NB4 (cell line): ENCODE results near the gene SIGLEC11.

Source experiments
- DNase-seq: peaks from one replicate; pipeline ENCODE4 v3.0.0; 2010; ENCODE audit warnings: low read depth
- H3K4me3 ChIP-seq: one replicate; pipeline ENCODE4 v1.5.1; 2011; ENCODE audit warnings: mild to moderate bottlenecking, low read depth, low read length, moderate library complexity
- MYC ChIP-seq: IDR thresholded peaks from 2 replicates; pipeline ENCODE4 v1.6.1; 2011; ENCODE audit warnings: low read depth, low read length
- POLR2A ChIP-seq: IDR thresholded peaks from 2 replicates; pipeline ENCODE4 v1.6.1; 2011; ENCODE audit warnings: mild to moderate bottlenecking; ENCODE audit not compliant: insufficient read length; ENCODE audit errors: extremely low read depth
- TF ChIP-seq, protein P1 (sequence below): IDR thresholded peaks from one replicate; pipeline ENCODE4 v1.5.1; 2012; ENCODE audit warnings: low read depth, low read length
- TF ChIP-seq, protein P2 (sequence below): IDR thresholded peaks from 2 replicates; pipeline ENCODE4 v1.6.1; 2011; ENCODE audit warnings: low read depth, low read length

The SIGLEC11 gene

DNA sequence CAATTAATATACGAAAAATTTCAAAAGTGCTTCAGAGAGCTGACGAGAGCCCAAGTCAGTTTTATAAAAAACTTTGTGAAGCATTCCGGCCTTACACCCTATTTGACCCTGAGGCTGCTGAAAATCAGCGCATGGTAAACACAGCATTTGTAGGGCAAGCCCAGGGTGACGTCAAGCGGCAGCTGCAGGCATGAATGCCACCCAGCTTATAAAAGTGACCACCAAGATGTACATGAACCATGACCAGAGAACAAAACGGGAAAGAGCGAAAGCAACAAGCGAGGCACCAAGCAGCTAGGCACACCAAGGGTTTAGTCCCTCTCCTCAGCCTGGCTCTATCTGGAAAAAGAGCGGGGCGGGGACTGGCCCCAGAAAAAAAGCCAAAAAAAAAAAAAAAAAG is 6.0 kb downstream of the SIGLEC11 start:
- peak overlapping the region; percentile 42 for H3K4me3 ChIP-seq
- DNase-seq: no peak
- TF ChIP-seq, protein P1, sequence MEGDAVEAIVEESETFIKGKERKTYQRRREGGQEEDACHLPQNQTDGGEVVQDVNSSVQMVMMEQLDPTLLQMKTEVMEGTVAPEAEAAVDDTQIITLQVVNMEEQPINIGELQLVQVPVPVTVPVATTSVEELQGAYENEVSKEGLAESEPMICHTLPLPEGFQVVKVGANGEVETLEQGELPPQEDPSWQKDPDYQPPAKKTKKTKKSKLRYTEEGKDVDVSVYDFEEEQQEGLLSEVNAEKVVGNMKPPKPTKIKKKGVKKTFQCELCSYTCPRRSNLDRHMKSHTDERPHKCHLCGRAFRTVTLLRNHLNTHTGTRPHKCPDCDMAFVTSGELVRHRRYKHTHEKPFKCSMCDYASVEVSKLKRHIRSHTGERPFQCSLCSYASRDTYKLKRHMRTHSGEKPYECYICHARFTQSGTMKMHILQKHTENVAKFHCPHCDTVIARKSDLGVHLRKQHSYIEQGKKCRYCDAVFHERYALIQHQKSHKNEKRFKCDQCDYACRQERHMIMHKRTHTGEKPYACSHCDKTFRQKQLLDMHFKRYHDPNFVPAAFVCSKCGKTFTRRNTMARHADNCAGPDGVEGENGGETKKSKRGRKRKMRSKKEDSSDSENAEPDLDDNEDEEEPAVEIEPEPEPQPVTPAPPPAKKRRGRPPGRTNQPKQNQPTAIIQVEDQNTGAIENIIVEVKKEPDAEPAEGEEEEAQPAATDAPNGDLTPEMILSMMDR: no peak
- TF ChIP-seq, protein P2, sequence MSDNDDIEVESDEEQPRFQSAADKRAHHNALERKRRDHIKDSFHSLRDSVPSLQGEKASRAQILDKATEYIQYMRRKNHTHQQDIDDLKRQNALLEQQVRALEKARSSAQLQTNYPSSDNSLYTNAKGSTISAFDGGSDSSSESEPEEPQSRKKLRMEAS: no peak
- TF ChIP-seq POLR2A (no peak), MYC (no peak)

DNA sequence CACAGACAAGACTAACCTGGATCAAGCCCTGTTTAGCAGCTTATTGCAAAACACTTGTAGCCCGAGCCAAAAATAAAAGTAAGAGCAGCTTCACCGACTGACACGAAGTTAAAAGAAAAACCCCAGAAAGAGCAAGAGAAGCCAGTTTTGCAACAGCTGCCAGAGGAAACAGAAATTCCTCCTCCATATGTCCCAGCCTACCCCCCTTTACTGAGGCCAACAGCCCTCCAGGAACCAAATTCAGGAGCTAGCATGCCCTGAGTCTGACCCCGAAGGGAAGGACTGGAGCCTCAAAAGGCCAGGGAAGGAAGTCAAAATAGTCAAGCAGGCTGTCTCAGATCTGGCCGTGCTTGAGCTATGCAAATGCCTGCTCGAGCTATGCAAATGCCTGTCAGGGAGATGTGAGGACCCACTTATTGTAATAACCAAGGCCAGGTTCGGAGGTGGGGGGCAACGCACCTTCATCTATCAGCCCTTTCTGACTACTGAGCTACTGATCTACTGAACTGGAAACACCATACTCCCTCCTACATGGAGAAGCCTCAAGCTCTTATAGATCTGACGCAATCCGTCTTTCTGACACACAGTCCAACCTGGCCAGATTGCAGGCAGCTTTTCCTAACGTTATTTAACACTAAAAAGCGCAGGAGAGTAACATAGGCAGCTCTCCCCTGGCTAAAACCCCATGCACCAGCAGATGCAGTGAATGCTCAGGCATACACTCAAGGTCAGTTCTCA is 6.7 kb downstream of the SIGLEC11 start:
- no peak for TF ChIP-seq POLR2A
- TF ChIP-seq, protein P2: 0 out of 2 replicates have a peak, but pooled peaks have one; percentile 15
- H3K4me3 ChIP-seq: peak overlapping the region; percentile 42
- DNase-seq: peak; percentile 74

DNA sequence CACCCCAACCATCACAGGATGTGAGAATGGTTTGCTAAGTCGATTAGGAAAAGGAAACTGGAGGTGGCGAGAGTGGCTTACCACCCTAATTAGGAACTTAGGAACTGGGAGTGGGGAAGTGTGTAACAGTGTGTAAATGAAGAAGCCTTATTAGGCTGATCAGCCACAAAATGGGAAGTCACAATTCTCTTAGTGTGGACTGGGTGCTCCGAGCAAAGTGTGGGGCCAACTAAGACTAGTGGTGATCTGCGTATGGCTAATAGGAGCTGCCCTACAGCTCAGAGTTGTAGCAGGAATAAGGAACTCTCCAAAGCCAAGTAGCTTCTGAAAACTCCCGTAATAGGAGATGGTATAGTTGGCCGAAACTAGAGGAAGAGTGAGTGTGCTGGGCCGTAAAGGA is 7.6 kb downstream of the SIGLEC11 start:
- peak; percentile 61 for DNase-seq
- TF ChIP-seq MYC: no peak
- TF ChIP-seq, protein P2: no peak
- TF ChIP-seq, protein P1: no peak
- no peak overlapping the region for H3K4me3 ChIP-seq

DNA sequence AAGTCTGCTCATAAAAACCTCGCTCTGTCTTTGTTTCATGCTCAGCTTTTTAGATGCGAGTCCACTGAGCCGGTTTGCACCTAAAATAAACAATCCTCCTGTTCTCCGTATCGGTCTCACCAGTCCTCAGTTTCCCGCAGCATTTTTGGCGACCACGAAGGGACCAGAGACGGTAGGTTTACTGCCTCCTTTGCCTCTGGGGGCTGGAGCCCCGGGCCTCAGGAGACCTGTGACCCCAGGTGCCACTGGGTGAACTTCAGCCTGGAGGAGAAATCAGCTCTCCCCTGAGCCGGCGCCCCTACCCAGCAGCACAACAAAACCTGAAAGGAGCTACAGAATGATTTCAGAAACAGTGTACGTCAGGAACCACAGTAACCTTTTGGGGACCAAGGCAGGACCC is 8.1 kb downstream of the SIGLEC11 start:
- H3K4me3 ChIP-seq: no peak overlapping the region
- TF ChIP-seq, protein P1: no peak
- TF ChIP-seq MYC (no peak), POLR2A (no peak)
- TF ChIP-seq, protein P2: no peak
- DNase-seq: no peak

DNA sequence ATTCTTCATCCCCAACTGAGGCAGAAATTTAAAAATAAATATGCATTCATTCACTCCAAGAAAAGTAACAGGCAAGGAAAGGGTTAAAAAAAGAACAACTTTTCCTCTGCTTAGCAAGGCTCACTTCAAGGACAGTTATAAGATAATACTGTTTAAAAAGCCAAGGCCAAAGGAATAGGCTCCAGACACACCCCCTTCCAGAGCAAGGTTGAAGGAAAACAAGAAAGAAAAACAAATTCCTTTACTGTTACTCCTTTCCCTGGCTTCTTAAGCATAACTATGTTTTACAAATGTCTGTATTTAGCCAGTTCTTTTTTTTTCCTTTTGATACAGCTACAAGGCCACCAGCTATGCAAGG is 8.5 kb downstream of the SIGLEC11 start:
- no peak overlapping the region for H3K4me3 ChIP-seq
- TF ChIP-seq, protein P2: no peak
- TF ChIP-seq, protein P1: no peak
- TF ChIP-seq POLR2A: no peak
- no peak for TF ChIP-seq MYC
- no peak for DNase-seq

DNA sequence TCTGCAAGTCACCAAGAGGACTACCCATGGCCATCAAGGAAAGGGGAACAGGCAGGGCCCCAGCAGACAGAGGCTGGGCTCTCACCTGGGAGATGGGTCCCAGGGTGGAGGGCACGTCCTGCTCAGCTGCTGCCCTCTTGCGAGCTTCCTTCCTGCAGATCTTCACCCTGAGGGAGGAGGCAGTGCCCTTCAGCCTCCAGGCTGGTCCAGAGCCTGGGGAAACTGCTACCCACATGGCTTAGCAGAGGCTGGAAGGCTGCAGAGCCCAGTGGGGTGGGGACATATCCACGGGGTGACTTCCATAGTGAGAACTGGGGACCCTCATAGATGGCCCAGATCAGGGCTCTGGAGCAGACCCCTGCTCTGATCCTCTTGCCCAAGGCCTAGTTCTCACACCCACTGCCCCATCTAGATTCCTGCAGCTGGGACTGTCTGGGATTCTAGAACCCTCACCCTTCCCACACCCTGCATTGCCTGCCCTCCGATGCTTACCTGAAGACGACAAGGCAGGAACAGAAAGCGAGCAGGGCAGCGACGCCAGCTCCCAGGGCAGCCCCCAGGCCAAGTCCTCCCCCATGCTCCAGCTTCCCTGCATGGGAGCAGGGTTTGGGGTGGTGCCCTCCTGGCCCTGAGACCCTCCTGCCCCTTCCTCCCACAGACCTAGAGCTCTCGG is 9.0 kb downstream of the SIGLEC11 start:
- DNase-seq: no peak
- TF ChIP-seq POLR2A (no peak), MYC (no peak)
- TF ChIP-seq, protein P1: no peak
- TF ChIP-seq, protein P2: no peak
- no peak overlapping the region for H3K4me3 ChIP-seq
